B cell (primary cell): ENCODE results near the gene MUC12. TPM values are rescaled to one million over a fixed set of nuclear protein-coding genes. Genes with fewer than 3 reads are reported as not detected.

Source experiments
- ATAC-seq: fragments of 200-7000 bp; cut with Tn5 transposase; one replicate; pipeline ENCODE4 v1.10.0; 2021; ENCODE audit warnings: low read depth, mild to moderate bottlenecking, moderate number of reproducible peaks, moderate library complexity
- CTCF ChIA-PET: fragments of 350-600 bp; sonication (Branson Sonifier 250); formaldehyde crosslinking; loops from one replicate; lab custom pipeline; 2021; ENCODE audit warnings: antibody characterized with exemption, inconsistent platforms; lab: Charles Lee
- POLR2A ChIA-PET: fragments of 350-600 bp; sonication (Branson Sonifier 250); formaldehyde crosslinking; loops from one replicate; lab custom pipeline; 2021; ENCODE audit warnings: antibody characterized with exemption; lab: Charles Lee
- DNase-seq: peaks from one replicate; pipeline ENCODE4 v3.0.0; 2013
- H2AFZ ChIP-seq: 2 replicates; pipeline ENCODE4 v1.6.1; 2012; ENCODE audit warnings: mild to moderate bottlenecking, low read depth, low read length; ENCODE audit not compliant: insufficient read depth, poor library complexity, severe bottlenecking
- H3K27ac ChIP-seq, 2 donors: 1 replicate in 1 of 2; 2 replicates in 1 of 2; pipeline ENCODE4 v1.5.1; 2012 to 2013; ENCODE audit warnings: low read length in 2 of 2, mild to moderate bottlenecking in 2 of 2, moderate library complexity in 1 of 2
- H3K27me3 ChIP-seq, 4 experiments: fragments of 200-600 bp in 1 of 4; sonication (generic) in 1 of 4; replicated peaks in 1 of 4; 1 replicate in 2 of 4; 2 replicates in 2 of 4; pipeline versions ENCODE4 v1.6.1 to v1.7.0; 2013 to 2016; ENCODE audit warnings: low read length in 3 of 4, mild to moderate bottlenecking in 2 of 4, mixed read lengths in 1 of 4, moderate library complexity in 1 of 4; ENCODE audit not compliant: insufficient read depth in 4 of 4, control insufficient read depth in 3 of 4; ENCODE audit errors: control extremely low read depth in 1 of 4
- H3K36me3 ChIP-seq, 2 experiments: replicated peaks in 1 of 2; 1 replicate in 1 of 2; 2 replicates in 1 of 2; pipeline versions ENCODE4 v1.6.1 to v1.7.1; 2013; ENCODE audit warnings: low read length in 1 of 2; ENCODE audit not compliant: insufficient read depth in 2 of 2, control insufficient read depth in 1 of 2; ENCODE audit errors: control extremely low read depth in 1 of 2, extremely low read depth in 1 of 2
- H3K4me1 ChIP-seq, 2 donors: fragments of 200-600 bp in 1 of 2; sonication (generic) in 1 of 2; 1 replicate in 1 of 2; 2 replicates in 1 of 2; pipeline versions ENCODE4 v1.5.1 to v1.6.1; 2013 to 2017; ENCODE audit warnings: low read length in 2 of 2; ENCODE audit not compliant: control insufficient read depth in 2 of 2, insufficient read depth in 2 of 2
- H3K4me2 ChIP-seq: replicated peaks from 2 replicates; pipeline ENCODE3; 2012; ENCODE audit warnings: mild to moderate bottlenecking, low read depth, low read length; ENCODE audit not compliant: poor library complexity, severe bottlenecking
- H3K4me3 ChIP-seq, 5 experiments: fragments of 200-600 bp in 1 of 5; sonication (generic) in 1 of 5; 1 replicate in 3 of 5; 2 replicates in 2 of 5; pipeline versions ENCODE4 v1.5.1 to v1.7.0; 2011 to 2016; ENCODE audit warnings: low read length in 4 of 5, mild to moderate bottlenecking in 4 of 5, low read depth in 2 of 5, control low read depth in 1 of 5, moderate library complexity in 1 of 5; ENCODE audit not compliant: insufficient read depth in 1 of 5; ENCODE audit errors: control extremely low read depth in 1 of 5, extremely low read depth in 1 of 5
- H3K79me2 ChIP-seq: fragments of 200-600 bp; sonication (generic); one replicate; pipeline ENCODE4 v1.6.0; 2016; ENCODE audit warnings: low read length; ENCODE audit not compliant: control insufficient read depth, insufficient read depth
- H3K9ac ChIP-seq: fragments of 200-600 bp; sonication (generic); 2 replicates; pipeline ENCODE4 v1.6.1; 2017; ENCODE audit warnings: mild to moderate bottlenecking, low read length, moderate library complexity
- H3K9me3 ChIP-seq, 3 donors: one replicate each; pipeline versions ENCODE4 v1.6.1 to v1.7.1; 2013; ENCODE audit warnings: low read length in 2 of 3; ENCODE audit not compliant: control insufficient read depth in 2 of 3, insufficient read depth in 1 of 3; ENCODE audit errors: control extremely low read depth in 1 of 3
- H4K20me1 ChIP-seq: 2 replicates; pipeline ENCODE4 v1.6.0; 2012; ENCODE audit warnings: mild to moderate bottlenecking, low read length; ENCODE audit not compliant: insufficient read depth, control insufficient read depth, poor library complexity, severe bottlenecking
- H3K27ac Mint-ChIP-seq: one replicate; pipeline ENCODE4 v1.8.0; 2021; ENCODE audit warnings: mixed read lengths
- H3K27me3 Mint-ChIP-seq: one replicate; pipeline ENCODE4 v1.8.0; 2021; ENCODE audit warnings: mixed read lengths
- H3K4me1 Mint-ChIP-seq: one replicate; pipeline ENCODE4 v1.8.0; 2021; ENCODE audit warnings: mixed read lengths
- H3K4me3 Mint-ChIP-seq: one replicate; pipeline ENCODE4 v1.8.0; 2021; ENCODE audit warnings: mixed read lengths
- H3K9me3 Mint-ChIP-seq: one replicate; pipeline ENCODE4 v1.8.0; 2022; ENCODE audit warnings: mixed read lengths; ENCODE audit not compliant: insufficient read depth
- CTCF ChIP-seq: fragments of 200-600 bp; IDR thresholded peaks from one replicate; pipeline ENCODE4 v1.8.0; 2022; ENCODE audit warnings: antibody characterized with exemption, mild to moderate bottlenecking
- EZH2 ChIP-seq: IDR thresholded peaks from 2 replicates; pipeline ENCODE4 v1.6.1; 2012; ENCODE audit warnings: borderline replicate concordance, low read depth, mild to moderate bottlenecking, moderate library complexity, low read length; ENCODE audit not compliant: insufficient read depth, poor library complexity, severe bottlenecking
- WGBS: methylation state at CpG from one replicate; pipeline ENCODE4 v1.1.5; 2013; ENCODE audit warnings: missing lambda C conversion rate; ENCODE audit not compliant: insufficient coverage; 5-methylcytosine and 5-hydroxymethylcytosine counted together
- intact Hi-C: fragments of 100-400 bp; cut with micrococcal nuclease; formaldehyde crosslinking; loops from one replicate; pipeline ENCODE4 v1.10.0; 2022
- polyA plus RNA-seq: library from polyadenylated mRNA; depleted of rRNA; stranded (reverse); fragments of >200 nt; gene quantifications from 2 replicates; pipeline ENCODE4 v1.2.3, GENCODE V29; 2012
- total RNA-seq, 2 donors: library from RNA; stranded (reverse); fragments of 120-200 nt in 1 of 2; gene quantifications; 1 replicate in 1 of 2; 2 replicates in 1 of 2; pipeline versions ENCODE4 v1.2.3 to v1.2.4, GENCODE V29; 2013 to 2022

The MUC12 gene
- total and polyA plus RNA-seq, 2 donors (not counting 1 experiment from before 2014, with no cell fraction given) = 0.81 TPM; not detected in 1

- CTCF ChIA-PET = no interaction called here
Observed at GRCh38 chr7:100974021-100974420, 4.7 kb downstream of the MUC12 start.

GRCh38 chr7:100975371-100975821, 6.0 kb downstream of the MUC12 start:
- H3K9me3 ChIP-seq = peaks cover 0 to 14% (median 3%) of the 10 kb centered on the region in 3 donors
- TF ChIP-seq CTCF (no peak), EZH2 (no peak)
- no peak overlapping the region for H3K4me3 Mint-ChIP-seq
- no peak overlapping the region for H3K4me3 ChIP-seq
- H3K27me3 ChIP-seq = peaks cover 0 to 4% (median 1%) of the 10 kb centered on the region in 4 experiments
- no peaks in the 10 kb centered on the region for H3K4me1 ChIP-seq
- no peak overlapping the region for H3K9ac ChIP-seq
- H4K20me1 ChIP-seq = no peaks in the 10 kb centered on the region
- CTCF ChIA-PET = no interaction called here
- no peak overlapping the region for H3K27ac Mint-ChIP-seq
- no peak overlapping the region for H3K27ac ChIP-seq
- peaks cover 27% of the 10 kb centered on the region for H3K27me3 Mint-ChIP-seq
- ATAC-seq (no peak), DNase-seq (no peak)
- H3K36me3 ChIP-seq = no peaks in the 10 kb centered on the region
- WGBS = 41% methylated on average over 2 of the region's 3 CpGs
- H3K79me2 ChIP-seq = no peaks in the 10 kb centered on the region
- H3K4me2 ChIP-seq = no peak overlapping the region
- no peak overlapping the region for H2AFZ ChIP-seq
- intact Hi-C loops = no loop called here
- POLR2A ChIA-PET = no interaction called here
- H3K4me1 Mint-ChIP-seq = no peaks in the 10 kb centered on the region
- H3K9me3 Mint-ChIP-seq = peaks cover 5% of the 10 kb centered on the region

More at GRCh38 chr7:100974021-100974420, 4.7 kb downstream of the MUC12 start:
- peaks cover 5% of the 10 kb centered on the region for H3K9me3 Mint-ChIP-seq
- TF ChIP-seq EZH2 = no peak
- no peak for TF ChIP-seq CTCF
- Histone ChIP-seq H3K4me3 (no peak overlapping the region), H3K79me2 (no peaks in the 10 kb centered on the region), H3K36me3 (no peaks in the 10 kb centered on the region), H3K9ac (no peak overlapping the region), H3K27ac (no peak overlapping the region), H3K27me3 (peaks cover 0 to 4% (median 1%) of the 10 kb centered on the region in 4 experiments), H2AFZ (no peak overlapping the region), H3K4me1 (no peaks in the 10 kb centered on the region), H3K4me2 (no peak overlapping the region), H3K9me3 (peaks cover 0 to 14% (median 3%) of the 10 kb centered on the region in 3 donors), H4K20me1 (no peaks in the 10 kb centered on the region)
- intact Hi-C loops = no loop called here
- no peaks in the 10 kb centered on the region for H3K4me1 Mint-ChIP-seq
- no peak overlapping the region for H3K4me3 Mint-ChIP-seq
- peaks cover 32% of the 10 kb centered on the region for H3K27me3 Mint-ChIP-seq
- POLR2A ChIA-PET = no interaction called here
- ATAC-seq (no peak), DNase-seq (no peak)
- H3K27ac Mint-ChIP-seq = no peak overlapping the region
- 83% methylated on average over 2 of the region's 2 CpGs for WGBS
